Stimulated activated CD4-positive, alpha-beta T cell treated with anti-CD3 and anti-CD28 coated beads, TNF-alpha, amount 100 ng/mL, for 4 hours (primary cell): ENCODE results near the gene ZFYVE27.

Experiments used
- DNase-seq, 3 experiments: peaks; one replicate each; pipeline ENCODE4 v3.0.0-alpha.2; 2020; ENCODE audit warnings: low read depth in 3 of 3

The ZFYVE27 gene

GRCh38 chr10:97714401-97715258 is 22.3 kb upstream of the ZFYVE27 start:
- DNase-seq, result peak in 2 of 3 experiments; percentile 11 to 29

GRCh38 chr10:97715259-97715874 is 21.6 kb upstream of the ZFYVE27 start:
- DNase-seq, result no peak

- no peak for DNase-seq
Observed at GRCh38 chr10:97717627-97718026, 19.3 kb upstream of the ZFYVE27 start.

GRCh38 chr10:97718178-97718577 is 18.8 kb upstream of the ZFYVE27 start:
- DNase-seq, result no peak

GRCh38 chr10:97718659-97719142 is 18.2 kb upstream of the ZFYVE27 start:
- no peak for DNase-seq

GRCh38 chr10:97719602-97720001 is 17.3 kb upstream of the ZFYVE27 start:
- no peak for DNase-seq

- no peak for DNase-seq
Observed at GRCh38 chr10:97721871-97722780, 14.8 kb upstream of the ZFYVE27 start.

- no peak for DNase-seq
Observed at GRCh38 chr10:97723001-97723400, 13.9 kb upstream of the ZFYVE27 start.

- DNase-seq, result no peak
Observed at GRCh38 chr10:97724341-97724941, 12.5 kb upstream of the ZFYVE27 start.

GRCh38 chr10:97726636-97727178 is 10.2 kb upstream of the ZFYVE27 start:
- DNase-seq, result no peak

GRCh38 chr10:97729014-97729413 is 7.9 kb upstream of the ZFYVE27 start:
- DNase-seq, result no peak

- DNase-seq, result peak in 1 of 3 experiments; percentile 29
Observed at GRCh38 chr10:97731346-97732051, 5.4 kb upstream of the ZFYVE27 start.

- no peak for DNase-seq
Observed at GRCh38 chr10:97732052-97732359, 4.9 kb upstream of the ZFYVE27 start.

GRCh38 chr10:97733256-97733655 is 3.7 kb upstream of the ZFYVE27 start:
- no peak for DNase-seq

GRCh38 chr10:97734021-97734420 is 2.9 kb upstream of the ZFYVE27 start:
- DNase-seq, result no peak

- DNase-seq, result no peak
Observed at GRCh38 chr10:97736403-97736901, 476 bp upstream of the ZFYVE27 start.

GRCh38 chr10:97737770-97738265 is 890 bp downstream of the ZFYVE27 start:
- no peak for DNase-seq

- no peak for DNase-seq
Observed at GRCh38 chr10:97738616-97739015, 1.7 kb downstream of the ZFYVE27 start.

GRCh38 chr10:97740613-97741012 is 3.7 kb downstream of the ZFYVE27 start:
- DNase-seq, result no peak

GRCh38 chr10:97743169-97743943 is 6.4 kb downstream of the ZFYVE27 start:
- DNase-seq, result no peak
